GM12801 (cell line): ENCODE measurements around the gene EFCAB8.

Source experiments
- CTCF ChIP-seq: IDR thresholded peaks from one replicate; pipeline ENCODE4 v1.5.1; 2011; ENCODE audit warnings: control low read depth; ENCODE audit not compliant: insufficient read length; ENCODE audit errors: extremely low read depth

EFCAB8 gene

DNA sequence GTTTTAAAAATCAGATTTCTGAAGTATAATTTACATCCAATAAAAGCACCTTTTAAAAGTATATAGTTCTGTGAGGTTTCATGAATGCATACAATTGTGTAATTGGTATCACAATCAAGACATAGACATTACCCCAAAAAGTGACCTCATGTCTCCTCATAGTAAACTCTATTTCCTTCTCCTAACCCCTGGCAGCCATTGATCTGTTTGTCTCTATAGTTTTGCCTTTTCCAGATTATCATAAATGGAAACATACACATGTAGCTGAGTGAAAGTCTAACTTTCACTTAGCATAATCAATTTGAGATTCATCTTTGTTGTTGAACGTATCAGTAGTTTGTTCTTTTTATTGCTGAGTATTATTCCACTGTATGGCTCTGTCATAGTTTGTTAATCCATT lies 87.9 kb downstream of the EFCAB8 start:
- TF ChIP-seq CTCF: no peak

DNA sequence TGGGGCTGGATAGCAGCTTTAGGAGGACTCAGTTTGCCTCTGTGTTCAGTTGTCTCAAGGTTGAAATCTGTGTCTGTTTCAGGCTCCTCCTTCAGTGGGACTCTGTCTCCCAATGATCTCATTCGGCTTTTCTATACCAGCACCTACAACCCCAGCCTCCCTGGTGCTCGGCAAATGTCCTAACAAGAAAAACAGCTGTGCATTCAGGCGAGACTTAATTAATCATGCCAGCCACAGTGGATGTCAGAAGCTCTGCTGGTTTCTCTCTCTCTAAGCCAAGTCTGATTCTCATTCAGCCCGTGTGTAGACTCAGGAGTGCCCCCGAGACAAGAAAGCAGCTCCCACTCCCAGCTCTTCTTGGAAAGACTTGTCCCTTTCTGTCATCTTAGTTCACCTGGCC lies 98.7 kb downstream of the EFCAB8 start:
- no peak for TF ChIP-seq CTCF

DNA sequence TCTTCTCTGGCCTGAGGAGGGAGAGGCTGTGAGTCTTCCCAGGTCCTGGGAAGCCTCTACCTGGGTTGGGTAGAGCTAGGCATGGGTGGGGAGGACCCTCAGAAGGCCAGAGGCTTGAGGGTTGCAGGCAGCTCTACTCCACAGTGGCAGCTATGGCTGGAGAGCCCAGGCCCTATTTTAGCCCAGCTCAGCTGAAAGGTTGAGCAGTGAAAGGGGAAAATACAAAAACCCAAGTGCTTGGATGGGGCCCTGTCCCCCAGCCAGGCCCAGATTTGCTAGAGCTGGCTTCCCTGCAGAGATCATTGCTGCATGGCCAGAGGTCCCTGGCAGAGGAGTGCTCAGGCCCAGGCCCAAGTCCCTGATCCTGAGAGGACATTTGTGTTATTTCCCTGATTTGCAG lies 99.9 kb downstream of the EFCAB8 start:
- no peak for TF ChIP-seq CTCF

DNA sequence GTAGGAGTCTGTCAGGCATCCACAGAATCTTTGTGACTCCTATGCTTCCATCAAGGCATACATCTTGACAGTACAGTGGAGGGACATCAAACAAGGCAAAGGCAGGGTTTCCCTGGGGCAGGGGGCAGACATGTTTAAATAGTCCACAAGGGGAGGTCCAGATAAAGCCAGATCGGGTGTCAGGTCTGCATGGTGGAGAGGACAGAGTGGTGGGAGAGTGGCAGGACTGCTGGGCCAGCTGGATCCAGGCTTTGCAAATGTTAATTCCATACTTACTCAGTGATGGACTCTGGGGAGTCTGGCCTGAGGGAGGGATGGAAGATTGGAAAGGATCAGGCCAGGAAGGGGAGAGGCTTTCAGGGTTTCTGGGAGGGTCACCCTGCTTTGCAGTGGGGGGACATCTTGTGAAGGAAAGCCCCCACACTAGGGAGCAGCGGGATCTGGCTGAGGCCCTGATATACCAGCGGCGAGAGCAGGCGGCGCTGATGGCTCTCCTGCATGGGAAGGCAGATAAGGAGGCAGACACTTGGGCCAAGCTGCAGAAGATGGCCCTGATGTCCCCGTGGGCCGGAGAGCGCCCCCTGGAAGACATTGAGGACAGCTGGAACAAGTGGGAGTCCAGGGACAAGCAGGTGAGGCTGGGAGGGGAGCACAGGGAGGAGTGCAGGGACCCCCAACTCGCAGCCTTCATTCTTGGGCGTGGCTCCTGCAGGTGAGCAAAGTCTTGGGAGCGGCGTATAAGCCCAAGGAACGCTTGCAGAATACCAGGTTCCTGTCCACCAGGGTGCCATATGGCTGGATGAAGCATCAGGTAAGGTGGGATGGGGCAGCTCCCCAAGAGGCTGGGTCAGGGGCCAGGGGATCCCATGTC lies 100.9 kb downstream of the EFCAB8 start:
- no peak for TF ChIP-seq CTCF

GRCh38 chr20:32960222-32960518 lies 101.4 kb downstream of the EFCAB8 start:
- TF ChIP-seq CTCF: no peak

- TF ChIP-seq CTCF: no peak
Observed at GRCh38 chr20:32960849-32961731, 102.4 kb downstream of the EFCAB8 start.

DNA sequence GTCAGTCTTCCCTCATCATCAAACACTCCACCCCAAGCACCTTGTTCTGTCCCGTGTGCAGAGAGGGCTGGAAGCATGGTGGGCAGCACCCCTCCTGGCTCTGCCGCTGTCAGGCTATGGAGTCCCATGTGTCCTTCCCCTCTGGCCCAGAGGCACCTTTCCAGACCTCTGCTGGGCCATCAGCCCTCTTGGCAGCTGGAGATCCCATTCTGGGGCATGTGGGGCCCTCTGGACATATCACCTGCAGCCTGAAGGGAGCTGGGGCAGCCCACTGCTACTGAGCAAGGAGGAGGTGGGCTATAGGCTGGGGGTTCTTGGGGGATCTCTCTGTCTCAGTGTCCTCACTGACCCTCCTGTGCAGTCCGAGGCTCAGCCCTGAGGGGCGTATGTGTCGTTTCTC lies 103.3 kb downstream of the EFCAB8 start:
- TF ChIP-seq CTCF: no peak
